ENCODE results near the gene RCAN1. TPM values are rescaled to one million over a fixed set of nuclear protein-coding genes. Genes with fewer than 3 reads are reported as not detected.

RCAN1 gene
- total and polyA plus RNA-seq, 2 of the 13 experiments (the other 11 are each of a cell fraction or from before 2014, with no cell fraction given) = 9.4 to 34.1 TPM

DNA sequence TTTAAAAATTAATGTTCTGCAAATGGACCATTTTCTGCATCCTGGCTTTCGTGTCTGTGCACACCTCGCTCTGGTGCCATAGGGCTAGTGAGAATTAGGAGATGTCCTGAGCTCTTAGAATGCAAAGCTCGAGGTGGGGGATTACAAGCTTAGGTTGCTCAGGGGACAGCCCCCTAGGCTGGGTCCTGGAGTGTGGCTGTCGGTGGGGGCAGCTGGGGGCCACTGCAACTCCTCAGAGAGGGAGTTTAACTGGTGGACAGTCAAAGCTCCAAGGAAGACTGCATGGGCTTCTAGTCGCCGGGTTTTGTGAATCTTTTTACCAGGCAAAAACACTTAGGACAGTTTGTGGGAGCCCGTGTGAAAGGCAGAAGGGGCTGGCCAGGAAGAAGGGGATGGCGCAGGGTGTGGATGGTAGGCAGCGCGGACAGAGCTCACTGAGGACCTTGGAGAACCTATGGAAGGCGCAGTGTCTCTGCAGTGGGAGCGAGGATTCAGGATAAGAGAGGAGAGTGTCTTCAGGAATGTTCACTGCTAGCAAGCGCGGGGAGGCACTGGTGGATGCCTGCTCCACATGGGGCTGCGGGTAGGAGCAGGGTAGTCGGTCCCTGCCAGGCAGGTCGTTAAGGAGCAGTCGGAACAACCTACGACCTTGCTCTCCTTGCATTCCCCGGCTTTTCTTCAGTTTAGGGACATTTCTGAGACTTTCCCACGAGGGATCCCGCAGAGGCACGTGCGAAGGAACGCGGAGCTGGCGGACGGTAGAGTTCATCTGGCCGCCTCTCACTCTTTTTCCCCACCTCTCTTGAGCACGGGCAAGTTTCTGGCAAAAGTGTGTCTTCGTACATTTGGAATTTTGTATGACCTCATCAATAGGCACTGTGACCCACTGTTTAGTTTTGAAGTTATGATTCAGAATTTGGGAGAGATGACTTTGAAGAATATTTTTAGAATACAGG lies 90.0 kb downstream of the RCAN1 start:
- Histone ChIP-seq H3K27ac (ENCODE audit: extremely low read length, insufficient read depth, low read length) (peak overlapping the region; percentile 87), H3K4me3 (replicated peaks in 1 of 3; ENCODE audit: insufficient read depth in 1 of 3, low read depth in 2 of 3, low read length in 3 of 3) (peak overlapping the region; percentile 46 to 70 (median 60)), H3K36me3 (replicated peaks in 1 of 2; ENCODE audit: control insufficient read depth in 1 of 2, insufficient read depth in 2 of 2, low read length in 2 of 2) (peaks cover 8 to 13% of the 10 kb centered on the region in 2 experiments), H4K20me1 (ENCODE audit: insufficient read depth, low read length) (peaks cover 5% of the 10 kb centered on the region; the same call in 1 of the 2 replicates), H3K9me3 (ENCODE audit: low read length) (no peaks in the 10 kb centered on the region), H3K4me1 (ENCODE audit: insufficient read depth, low read length) (peaks cover 77% of the 10 kb centered on the region), H3K9ac (ENCODE audit: insufficient read depth, low read depth, low read length) (peak overlapping the region; percentile 87), H3K79me2 (ENCODE audit: insufficient read depth, low read length) (peaks cover 18% of the 10 kb centered on the region), H2AFZ (ENCODE audit: low read length) (no peak overlapping the region), H3K4me2 (ENCODE audit: low read depth, low read length) (peak overlapping the region; percentile 94), H3K27me3 (ENCODE audit: control insufficient read depth in 1 of 2, insufficient read depth in 2 of 2, low read length in 2 of 2) (no peaks in the 10 kb centered on the region)
- ChIA-PET CTCF (ENCODE audit: low intra/inter-chr PET ratio, low total read pairs) (no interaction called here), POLR2A (interaction anchor here (0.6 to 6.7 kb wide), 3 partner anchors 18 to 233 kb away, joined by 3 to 120 read pairs (median 4); no protein-coding TSS in a partner anchor)
- FAIRE-seq = no peak
- no peak for ATAC-seq
- in situ Hi-C loops (cut with HindIII; ENCODE audit: extremely low pct_ligation_motif_present, low pct_unique_long_range_greater_than_20kb) = no loop called here
- no TSS peak for BruUV-seq (replicated peaks)
- WGBS (ENCODE audit: low lambda C conversion rate) = 35% methylated on average over 26 of the region's 31 CpGs
- DNase-seq (ENCODE audit: low spot score) = no peak
- intact Hi-C loops (cut with micrococcal nuclease; ENCODE audit: unreplicated experiment) = loop anchor here (5.0 kb wide), 1 partner anchor 77 kb away; no protein-coding TSS in a partner anchor
- TF ChIP-seq, protein P1, sequence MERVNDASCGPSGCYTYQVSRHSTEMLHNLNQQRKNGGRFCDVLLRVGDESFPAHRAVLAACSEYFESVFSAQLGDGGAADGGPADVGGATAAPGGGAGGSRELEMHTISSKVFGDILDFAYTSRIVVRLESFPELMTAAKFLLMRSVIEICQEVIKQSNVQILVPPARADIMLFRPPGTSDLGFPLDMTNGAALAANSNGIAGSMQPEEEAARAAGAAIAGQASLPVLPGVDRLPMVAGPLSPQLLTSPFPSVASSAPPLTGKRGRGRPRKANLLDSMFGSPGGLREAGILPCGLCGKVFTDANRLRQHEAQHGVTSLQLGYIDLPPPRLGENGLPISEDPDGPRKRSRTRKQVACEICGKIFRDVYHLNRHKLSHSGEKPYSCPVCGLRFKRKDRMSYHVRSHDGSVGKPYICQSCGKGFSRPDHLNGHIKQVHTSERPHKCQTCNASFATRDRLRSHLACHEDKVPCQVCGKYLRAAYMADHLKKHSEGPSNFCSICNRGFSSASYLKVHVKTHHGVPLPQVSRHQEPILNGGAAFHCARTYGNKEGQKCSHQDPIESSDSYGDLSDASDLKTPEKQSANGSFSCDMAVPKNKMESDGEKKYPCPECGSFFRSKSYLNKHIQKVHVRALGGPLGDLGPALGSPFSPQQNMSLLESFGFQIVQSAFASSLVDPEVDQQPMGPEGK (CRISPR knock-in tag; IDR thresholded peaks at IDR 0.05) = peak; percentile 66
- TF ChIP-seq, protein P2, sequence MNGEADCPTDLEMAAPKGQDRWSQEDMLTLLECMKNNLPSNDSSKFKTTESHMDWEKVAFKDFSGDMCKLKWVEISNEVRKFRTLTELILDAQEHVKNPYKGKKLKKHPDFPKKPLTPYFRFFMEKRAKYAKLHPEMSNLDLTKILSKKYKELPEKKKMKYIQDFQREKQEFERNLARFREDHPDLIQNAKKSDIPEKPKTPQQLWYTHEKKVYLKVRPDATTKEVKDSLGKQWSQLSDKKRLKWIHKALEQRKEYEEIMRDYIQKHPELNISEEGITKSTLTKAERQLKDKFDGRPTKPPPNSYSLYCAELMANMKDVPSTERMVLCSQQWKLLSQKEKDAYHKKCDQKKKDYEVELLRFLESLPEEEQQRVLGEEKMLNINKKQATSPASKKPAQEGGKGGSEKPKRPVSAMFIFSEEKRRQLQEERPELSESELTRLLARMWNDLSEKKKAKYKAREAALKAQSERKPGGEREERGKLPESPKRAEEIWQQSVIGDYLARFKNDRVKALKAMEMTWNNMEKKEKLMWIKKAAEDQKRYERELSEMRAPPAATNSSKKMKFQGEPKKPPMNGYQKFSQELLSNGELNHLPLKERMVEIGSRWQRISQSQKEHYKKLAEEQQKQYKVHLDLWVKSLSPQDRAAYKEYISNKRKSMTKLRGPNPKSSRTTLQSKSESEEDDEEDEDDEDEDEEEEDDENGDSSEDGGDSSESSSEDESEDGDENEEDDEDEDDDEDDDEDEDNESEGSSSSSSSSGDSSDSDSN (CRISPR knock-in tag; IDR thresholded peaks at IDR 0.05) = 0 out of 2 replicates have a peak, but pooled peaks have one; percentile 19
- no peak for TF ChIP-seq ZNF563 (CRISPR knock-in tag; IDR thresholded peaks at IDR 0.05)
- no peak for TF ChIP-seq ZNF12 (CRISPR knock-in tag; IDR thresholded peaks at IDR 0.05)
- peak; percentile 77 for TF ChIP-seq ATF7 (IDR thresholded peaks at IDR 0.05)
- TF ChIP-seq ATF7 (CRISPR knock-in tag; IDR thresholded peaks at IDR 0.05) = no peak
- TF ChIP-seq, protein P3, sequence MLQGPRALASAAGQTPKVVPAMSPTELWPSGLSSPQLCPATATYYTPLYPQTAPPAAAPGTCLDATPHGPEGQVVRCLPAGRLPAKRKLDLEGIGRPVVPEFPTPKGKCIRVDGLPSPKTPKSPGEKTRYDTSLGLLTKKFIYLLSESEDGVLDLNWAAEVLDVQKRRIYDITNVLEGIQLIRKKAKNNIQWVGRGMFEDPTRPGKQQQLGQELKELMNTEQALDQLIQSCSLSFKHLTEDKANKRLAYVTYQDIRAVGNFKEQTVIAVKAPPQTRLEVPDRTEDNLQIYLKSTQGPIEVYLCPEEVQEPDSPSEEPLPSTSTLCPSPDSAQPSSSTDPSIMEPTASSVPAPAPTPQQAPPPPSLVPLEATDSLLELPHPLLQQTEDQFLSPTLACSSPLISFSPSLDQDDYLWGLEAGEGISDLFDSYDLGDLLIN (CRISPR knock-in tag; IDR thresholded peaks at IDR 0.05; ENCODE audit: borderline replicate concordance) = no peak
- TF ChIP-seq, protein P4, sequence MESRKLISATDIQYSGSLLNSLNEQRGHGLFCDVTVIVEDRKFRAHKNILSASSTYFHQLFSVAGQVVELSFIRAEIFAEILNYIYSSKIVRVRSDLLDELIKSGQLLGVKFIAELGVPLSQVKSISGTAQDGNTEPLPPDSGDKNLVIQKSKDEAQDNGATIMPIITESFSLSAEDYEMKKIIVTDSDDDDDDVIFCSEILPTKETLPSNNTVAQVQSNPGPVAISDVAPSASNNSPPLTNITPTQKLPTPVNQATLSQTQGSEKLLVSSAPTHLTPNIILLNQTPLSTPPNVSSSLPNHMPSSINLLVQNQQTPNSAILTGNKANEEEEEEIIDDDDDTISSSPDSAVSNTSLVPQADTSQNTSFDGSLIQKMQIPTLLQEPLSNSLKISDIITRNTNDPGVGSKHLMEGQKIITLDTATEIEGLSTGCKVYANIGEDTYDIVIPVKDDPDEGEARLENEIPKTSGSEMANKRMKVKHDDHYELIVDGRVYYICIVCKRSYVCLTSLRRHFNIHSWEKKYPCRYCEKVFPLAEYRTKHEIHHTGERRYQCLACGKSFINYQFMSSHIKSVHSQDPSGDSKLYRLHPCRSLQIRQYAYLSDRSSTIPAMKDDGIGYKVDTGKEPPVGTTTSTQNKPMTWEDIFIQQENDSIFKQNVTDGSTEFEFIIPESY (CRISPR knock-in tag; IDR thresholded peaks at IDR 0.05) = peak; percentile 84
- TF ChIP-seq, protein P5, sequence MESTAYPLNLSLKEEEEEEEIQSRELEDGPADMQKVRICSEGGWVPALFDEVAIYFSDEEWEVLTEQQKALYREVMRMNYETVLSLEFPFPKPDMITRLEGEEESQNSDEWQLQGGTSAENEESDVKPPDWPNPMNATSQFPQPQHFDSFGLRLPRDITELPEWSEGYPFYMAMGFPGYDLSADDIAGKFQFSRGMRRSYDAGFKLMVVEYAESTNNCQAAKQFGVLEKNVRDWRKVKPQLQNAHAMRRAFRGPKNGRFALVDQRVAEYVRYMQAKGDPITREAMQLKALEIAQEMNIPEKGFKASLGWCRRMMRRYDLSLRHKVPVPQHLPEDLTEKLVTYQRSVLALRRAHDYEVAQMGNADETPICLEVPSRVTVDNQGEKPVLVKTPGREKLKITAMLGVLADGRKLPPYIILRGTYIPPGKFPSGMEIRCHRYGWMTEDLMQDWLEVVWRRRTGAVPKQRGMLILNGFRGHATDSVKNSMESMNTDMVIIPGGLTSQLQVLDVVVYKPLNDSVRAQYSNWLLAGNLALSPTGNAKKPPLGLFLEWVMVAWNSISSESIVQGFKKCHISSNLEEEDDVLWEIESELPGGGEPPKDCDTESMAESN (CRISPR knock-in tag; conservative IDR thresholded peaks at IDR 0.05) = 0 out of 2 replicates have a peak, but pooled peaks have one; percentile 15
- peak; percentile 69 for TF ChIP-seq RBFOX2 (IDR thresholded peaks at IDR 0.05; ENCODE audit: low read depth, low read length)
- TF ChIP-seq CREB1 (IDR thresholded peaks at IDR 0.05) = 0 out of 2 replicates have a peak, but pooled peaks have one; percentile 11
- TF ChIP-seq CREB1 (CRISPR knock-in tag; IDR thresholded peaks at IDR 0.05) = no peak
- no peak for TF ChIP-seq PTBP1 (IDR thresholded peaks at IDR 0.05; ENCODE audit: low read depth, low read length, poor library complexity, severe bottlenecking)

Measured in HepG2 (cell line).